ENCODE measurements around the gene ADCY3.

- TF ChIP-seq, protein P1, sequence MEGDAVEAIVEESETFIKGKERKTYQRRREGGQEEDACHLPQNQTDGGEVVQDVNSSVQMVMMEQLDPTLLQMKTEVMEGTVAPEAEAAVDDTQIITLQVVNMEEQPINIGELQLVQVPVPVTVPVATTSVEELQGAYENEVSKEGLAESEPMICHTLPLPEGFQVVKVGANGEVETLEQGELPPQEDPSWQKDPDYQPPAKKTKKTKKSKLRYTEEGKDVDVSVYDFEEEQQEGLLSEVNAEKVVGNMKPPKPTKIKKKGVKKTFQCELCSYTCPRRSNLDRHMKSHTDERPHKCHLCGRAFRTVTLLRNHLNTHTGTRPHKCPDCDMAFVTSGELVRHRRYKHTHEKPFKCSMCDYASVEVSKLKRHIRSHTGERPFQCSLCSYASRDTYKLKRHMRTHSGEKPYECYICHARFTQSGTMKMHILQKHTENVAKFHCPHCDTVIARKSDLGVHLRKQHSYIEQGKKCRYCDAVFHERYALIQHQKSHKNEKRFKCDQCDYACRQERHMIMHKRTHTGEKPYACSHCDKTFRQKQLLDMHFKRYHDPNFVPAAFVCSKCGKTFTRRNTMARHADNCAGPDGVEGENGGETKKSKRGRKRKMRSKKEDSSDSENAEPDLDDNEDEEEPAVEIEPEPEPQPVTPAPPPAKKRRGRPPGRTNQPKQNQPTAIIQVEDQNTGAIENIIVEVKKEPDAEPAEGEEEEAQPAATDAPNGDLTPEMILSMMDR (IDR thresholded peaks at IDR 0.05): no peak
- TF ChIP-seq POLR2A (IDR thresholded peaks at IDR 0.05): no peak
Measured at GRCh38 chr2:24943427-24944053, 23.5 kb upstream of the ADCY3 start.
